GM21717 (cell line): ENCODE data around the gene SLC2A4RG.

Experiments
- ATAC-seq: cut with Tn5 transposase; IDR thresholded peaks from one replicate; pipeline ENCODE4 v1.9.1; 2021; ENCODE audit warnings: mild to moderate bottlenecking, moderate library complexity; ENCODE audit not compliant: unreplicated experiment

SLC2A4RG gene

DNA sequence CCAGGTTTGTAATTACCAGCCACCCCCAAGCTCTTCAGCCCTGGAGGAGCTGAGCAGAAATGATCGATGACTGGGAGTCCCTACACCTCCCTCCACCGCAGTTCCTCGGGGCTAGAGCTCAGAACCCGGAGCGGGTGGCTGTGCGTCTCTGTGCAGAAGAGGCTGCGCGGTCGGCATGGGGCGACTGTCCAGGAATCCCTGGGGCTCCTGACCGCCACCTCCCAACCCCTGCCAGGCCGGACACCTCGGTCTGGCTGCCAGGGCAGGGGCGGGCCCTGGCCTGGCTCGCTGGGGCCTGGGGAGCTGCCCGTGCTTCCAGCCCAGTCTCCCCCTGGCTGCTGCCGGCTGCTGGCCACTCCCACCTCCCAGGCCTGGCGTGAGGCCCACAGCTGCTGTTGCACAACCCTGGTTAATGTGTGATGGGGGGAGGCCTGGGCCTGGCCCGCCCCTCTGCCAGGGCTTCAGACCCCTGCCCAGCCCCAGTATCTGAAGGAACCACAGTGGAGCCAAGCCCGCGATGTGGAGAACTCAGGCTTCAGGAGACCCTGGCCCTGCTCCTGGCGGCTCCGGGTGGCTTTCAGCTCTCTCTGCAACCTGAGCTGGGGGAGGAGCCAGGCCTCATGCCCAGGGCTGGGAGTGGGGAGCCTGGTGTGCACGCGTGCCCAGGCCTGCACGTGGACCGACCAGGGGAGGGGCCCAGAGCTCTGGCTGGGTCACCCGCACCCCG is 1.2 kb downstream of the SLC2A4RG start:
- no peak for ATAC-seq

GRCh38 chr20:63741354-63741675 is 1.7 kb downstream of the SLC2A4RG start:
- ATAC-seq = no peak

- ATAC-seq = no peak
These were observed 2.3 kb downstream of the SLC2A4RG start for GRCh38 chr20:63741676-63742380.

GRCh38 chr20:63742381-63743024 is 2.9 kb downstream of the SLC2A4RG start:
- ATAC-seq = no peak

GRCh38 chr20:63743210-63743970 is 3.8 kb downstream of the SLC2A4RG start:
- ATAC-seq = no peak

- ATAC-seq = no peak
These were observed 4.6 kb downstream of the SLC2A4RG start for GRCh38 chr20:63744158-63744557.

- ATAC-seq = no peak
These were observed 5.2 kb downstream of the SLC2A4RG start for GRCh38 chr20:63744574-63745423.

DNA sequence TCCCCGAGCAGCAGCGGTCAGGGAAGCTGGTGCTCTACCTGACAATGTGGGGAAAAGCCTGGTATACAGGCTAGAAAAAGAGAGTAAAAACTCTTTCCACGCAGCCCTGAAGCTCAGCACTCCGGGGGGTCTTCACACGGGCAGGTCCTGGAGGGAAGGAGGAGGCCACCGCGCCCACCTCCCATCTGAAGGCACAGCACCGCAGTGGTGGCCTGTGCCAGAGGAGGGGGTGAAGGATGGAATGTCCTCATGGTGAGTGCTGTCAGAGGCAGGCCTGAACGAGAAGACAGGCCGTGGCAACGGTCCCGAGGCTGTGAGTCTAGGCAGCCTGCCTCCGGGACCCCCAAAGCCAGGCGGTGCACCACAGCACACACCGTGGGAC is 5.8 kb downstream of the SLC2A4RG start:
- ATAC-seq = no peak

DNA sequence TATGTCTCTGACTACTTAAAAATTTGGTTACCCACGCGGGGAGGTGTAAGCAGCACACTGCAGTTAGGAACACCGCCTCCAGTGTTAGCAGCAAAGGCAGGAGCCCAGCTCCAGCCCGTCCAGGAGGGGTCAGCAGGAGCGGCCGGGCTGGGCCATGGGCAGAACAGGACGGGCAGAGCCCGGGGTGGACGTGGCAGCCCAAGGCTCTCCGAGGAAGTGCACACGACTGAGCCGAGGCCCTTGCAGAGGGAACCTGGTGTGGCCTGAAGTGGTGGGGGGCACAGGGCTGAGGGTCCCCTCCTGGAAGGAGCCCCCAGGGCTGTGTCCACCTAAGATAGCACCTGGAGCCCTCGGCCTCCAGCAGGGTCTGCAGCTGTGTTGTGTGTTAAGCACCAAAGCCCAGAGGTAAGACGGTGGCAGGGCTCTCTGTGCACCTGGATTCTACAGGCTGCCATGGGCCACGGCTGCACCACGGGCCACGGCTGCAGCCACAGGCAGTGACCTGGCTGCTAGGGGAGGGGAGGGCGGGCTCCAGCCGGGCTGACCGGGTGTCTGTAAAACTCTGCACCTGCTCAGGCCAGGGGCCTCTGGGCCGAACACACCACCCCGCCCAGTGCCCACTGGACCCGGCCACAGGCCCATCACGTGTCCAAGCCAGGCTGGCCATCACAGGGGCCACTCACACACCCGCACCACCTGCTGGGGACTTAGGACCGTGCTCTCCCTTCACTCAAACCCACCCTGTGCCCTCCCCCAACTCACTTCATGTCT is 6.6 kb downstream of the SLC2A4RG start:
- ATAC-seq = no peak

GRCh38 chr20:63746751-63747315 is 7.3 kb downstream of the SLC2A4RG start:
- ATAC-seq = no peak

- no peak for ATAC-seq
These were observed 8.1 kb downstream of the SLC2A4RG start for GRCh38 chr20:63747622-63748069.

DNA sequence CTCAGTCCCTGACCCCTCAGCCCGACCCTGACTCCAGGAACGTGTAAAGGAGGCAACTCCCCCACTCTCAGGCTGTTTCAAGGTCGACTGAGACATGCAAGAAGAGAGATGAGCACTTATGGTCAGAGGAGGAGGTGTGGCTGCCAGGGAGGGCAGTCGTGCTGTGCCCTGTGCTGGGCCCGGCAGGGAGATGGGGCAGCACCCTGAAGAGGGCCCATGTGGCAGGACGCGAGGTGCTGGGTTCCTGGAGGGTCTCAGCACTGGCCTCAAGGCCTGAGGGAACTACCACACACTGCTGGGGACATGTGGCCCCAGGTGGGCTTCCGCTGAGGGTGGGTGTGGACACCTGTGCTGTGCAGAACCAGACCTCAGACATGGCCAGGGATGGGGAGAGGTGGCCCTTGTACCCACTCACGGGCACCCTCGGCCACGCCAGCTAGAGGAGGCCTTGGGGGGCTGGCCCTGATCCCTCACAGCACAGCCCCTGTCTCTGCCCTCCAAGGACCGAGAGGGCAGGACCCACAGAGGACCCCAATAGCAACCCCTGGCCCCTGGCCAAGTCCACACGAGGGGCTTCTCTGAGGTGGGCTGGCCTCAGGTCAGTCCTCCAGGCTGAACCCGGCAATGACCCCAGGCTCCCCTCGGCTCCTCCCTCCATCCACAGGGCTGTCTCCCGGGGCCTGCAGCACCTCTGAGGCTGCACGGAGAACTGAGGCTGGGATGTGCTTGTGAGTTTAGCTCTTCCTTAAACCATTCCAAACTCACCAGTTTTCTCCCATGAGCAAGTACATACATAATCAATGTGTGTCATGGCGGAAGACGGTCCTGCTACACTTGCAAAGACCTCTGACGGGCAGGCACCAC is 8.7 kb downstream of the SLC2A4RG start:
- no peak for ATAC-seq

GRCh38 chr20:63748934-63749270 is 9.3 kb downstream of the SLC2A4RG start:
- no peak for ATAC-seq

GRCh38 chr20:63749597-63750508 is 10.3 kb downstream of the SLC2A4RG start:
- ATAC-seq = no peak

- no peak for ATAC-seq
These were observed 11.4 kb downstream of the SLC2A4RG start for GRCh38 chr20:63750807-63751470.

- no peak for ATAC-seq
These were observed 12.1 kb downstream of the SLC2A4RG start for GRCh38 chr20:63751471-63752271.
